ENCODE results near the gene TMC4.

DNA sequence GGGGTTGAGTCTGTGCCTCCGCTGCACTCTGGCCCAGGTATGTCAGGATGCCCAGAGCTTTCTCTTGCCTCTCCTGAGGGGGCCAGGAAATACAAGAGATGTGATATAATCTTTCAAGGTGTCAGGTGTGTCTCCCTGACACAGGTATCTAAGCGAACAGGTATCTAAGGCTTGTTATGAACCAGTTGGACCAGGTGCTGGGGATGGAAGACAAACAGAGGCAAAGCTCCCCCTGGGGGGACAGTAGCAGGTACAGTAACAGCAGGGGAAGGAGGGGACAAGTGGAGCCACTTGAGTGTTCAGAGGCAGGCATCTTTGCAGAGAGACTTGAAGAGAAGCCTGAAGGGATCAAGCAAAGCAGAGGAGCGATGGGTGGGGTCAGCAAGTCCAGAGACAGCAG, 16.0 kb downstream of the TMC4 start:
- TF ChIP-seq, protein P1, sequence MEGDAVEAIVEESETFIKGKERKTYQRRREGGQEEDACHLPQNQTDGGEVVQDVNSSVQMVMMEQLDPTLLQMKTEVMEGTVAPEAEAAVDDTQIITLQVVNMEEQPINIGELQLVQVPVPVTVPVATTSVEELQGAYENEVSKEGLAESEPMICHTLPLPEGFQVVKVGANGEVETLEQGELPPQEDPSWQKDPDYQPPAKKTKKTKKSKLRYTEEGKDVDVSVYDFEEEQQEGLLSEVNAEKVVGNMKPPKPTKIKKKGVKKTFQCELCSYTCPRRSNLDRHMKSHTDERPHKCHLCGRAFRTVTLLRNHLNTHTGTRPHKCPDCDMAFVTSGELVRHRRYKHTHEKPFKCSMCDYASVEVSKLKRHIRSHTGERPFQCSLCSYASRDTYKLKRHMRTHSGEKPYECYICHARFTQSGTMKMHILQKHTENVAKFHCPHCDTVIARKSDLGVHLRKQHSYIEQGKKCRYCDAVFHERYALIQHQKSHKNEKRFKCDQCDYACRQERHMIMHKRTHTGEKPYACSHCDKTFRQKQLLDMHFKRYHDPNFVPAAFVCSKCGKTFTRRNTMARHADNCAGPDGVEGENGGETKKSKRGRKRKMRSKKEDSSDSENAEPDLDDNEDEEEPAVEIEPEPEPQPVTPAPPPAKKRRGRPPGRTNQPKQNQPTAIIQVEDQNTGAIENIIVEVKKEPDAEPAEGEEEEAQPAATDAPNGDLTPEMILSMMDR (conservative IDR thresholded peaks at IDR 0.05; ENCODE audit: low read length): no peak
- TF ChIP-seq EZH2phosphoT487 (IDR thresholded peaks at IDR 0.05; ENCODE audit: borderline replicate concordance): no peak
